K562 (cell line): ENCODE results near the gene DGAT2. TPM values are rescaled to one million over a fixed set of nuclear protein-coding genes. Genes with fewer than 3 reads are reported as not detected.

Experiments used
- BCOR ChIP-seq: fragments of 450-650 bp; IDR thresholded peaks from 2 replicates; pipeline ENCODE4 v1.6.1; 2016
- CBX2 ChIP-seq: fragments of 200-600 bp; sonication (generic); IDR thresholded peaks from one replicate; pipeline ENCODE4 v1.6.1; 2012; ENCODE audit warnings: mild to moderate bottlenecking, low read length, inconsistent platforms; ENCODE audit not compliant: insufficient read depth, poor library complexity, severe bottlenecking
- CHAMP1 ChIP-seq: fragments of 450-650 bp; IDR thresholded peaks from 2 replicates; pipeline ENCODE4 v1.6.1; 2016; ENCODE audit warnings: mild to moderate bottlenecking
- CTBP1 ChIP-seq: fragments of 450-650 bp; IDR thresholded peaks from 2 replicates; pipeline ENCODE4 v1.6.1; 2016; ENCODE audit warnings: borderline replicate concordance
- DACH1 ChIP-seq: fragments of 450-650 bp; IDR thresholded peaks from 2 replicates; pipeline ENCODE4 v1.6.1; 2018; ENCODE audit not compliant: partially characterized antibody
- FOXA3 ChIP-seq, 2 experiments: fragments of 450-650 bp in 1 of 2; sonication (generic) in 1 of 2; formaldehyde crosslinking; IDR thresholded peaks in 1 of 2; conservative IDR thresholded peaks in 1 of 2; 2 replicates each; pipeline versions ENCODE4 v1.4.0 to v1.8.0; 2020 to 2022; ENCODE audit warnings: mild to moderate bottlenecking in 2 of 2, missing genetic modification reagents in 1 of 2
- GTF3C2 ChIP-seq: IDR thresholded peaks from 3 replicates; pipeline ENCODE4 v1.6.1; 2011; ENCODE audit warnings: borderline replicate concordance, mild to moderate bottlenecking, moderate library complexity; ENCODE audit not compliant: insufficient read length; ENCODE audit errors: extremely low read depth
- L3MBTL2 ChIP-seq: fragments of 450-650 bp; IDR thresholded peaks from 2 replicates; pipeline ENCODE4 v1.6.1; 2016; ENCODE audit warnings: mild to moderate bottlenecking, moderate library complexity
- MCM2 ChIP-seq: fragments of 450-650 bp; IDR thresholded peaks from 2 replicates; pipeline ENCODE4 v1.6.1; 2017; ENCODE audit warnings: low read depth, mild to moderate bottlenecking
- MED1 ChIP-seq: sonication (generic); formaldehyde crosslinking; IDR thresholded peaks from 2 replicates; pipeline ENCODE4 v1.8.1; 2023; ENCODE audit warnings: missing genetic modification reagents, borderline replicate concordance
- NFE2 ChIP-seq: IDR thresholded peaks from 2 replicates; pipeline ENCODE4 v1.6.1; 2014; ENCODE audit warnings: antibody characterized with exemption, low read depth
- NFXL1 ChIP-seq: fragments of 450-650 bp; formaldehyde crosslinking; IDR thresholded peaks from 2 replicates; pipeline ENCODE4 v1.4.0; 2021; ENCODE audit warnings: mild to moderate bottlenecking
- SMAD1 ChIP-seq: fragments of 150-350 bp; IDR thresholded peaks from 2 replicates; pipeline ENCODE4 v1.6.1; 2014; ENCODE audit warnings: low read length, low read depth; ENCODE audit not compliant: partially characterized antibody
- SMARCA5 ChIP-seq: fragments of 450-650 bp; IDR thresholded peaks from 2 replicates; pipeline ENCODE4 v1.6.1; 2016
- TEAD1 ChIP-seq, 2 experiments: fragments of 450-650 bp in 1 of 2; sonication (generic) in 1 of 2; formaldehyde crosslinking; IDR thresholded peaks; 2 replicates each; pipeline versions ENCODE4 v1.4.0 to v1.8.0; 2020 to 2022; ENCODE audit warnings: mild to moderate bottlenecking in 2 of 2, missing genetic modification reagents in 1 of 2
- XRCC5 ChIP-seq: fragments of 200-400 bp; formaldehyde crosslinking; IDR thresholded peaks from 2 replicates; pipeline ENCODE4 v1.6.1; 2017; ENCODE audit warnings: low read depth, mild to moderate bottlenecking, low read length
- ZC3H11A ChIP-seq: IDR thresholded peaks from 2 replicates; pipeline ENCODE4 v1.6.1; 2012; ENCODE audit warnings: low read depth, low read length, improper control_type of control experiment
- ZKSCAN3 ChIP-seq: fragments of 250-450 bp; sonication (Bioruptor Pico); IDR thresholded peaks from 2 replicates; pipeline ENCODE4 v1.4.0; 2020
- ZKSCAN8 ChIP-seq: fragments of 200-800 bp; sonication (Bioruptor generic); IDR thresholded peaks from 2 replicates; pipeline ENCODE4 v1.6.1; 2016; ENCODE audit warnings: missing genetic modification characterization, missing compliant biosample characterization
- ZNF23 ChIP-seq: fragments of 250-450 bp; sonication (Bioruptor Pico); IDR thresholded peaks from 2 replicates; pipeline ENCODE4 v1.4.0; 2020; ENCODE audit warnings: mild to moderate bottlenecking
- polyA plus RNA-seq, 8 experiments: library from polyadenylated mRNA; depleted of rRNA in 4 of 8; stranded (reverse) in 5 of 8; unstranded in 3 of 8; fragments of >200 nt; fragmentation: Nextera tagmentation in 2 of 8; fragmentation: Illumina TruSeq in 1 of 8; extraction: Ambion mirVana in 2 of 8; extraction: Trizol in 1 of 8; gene quantifications; 2 replicates each; pipeline versions ENCODE4 v1.2.1 to v1.2.3, GENCODE V29; 2011 to 2014; ENCODE audit warnings: inconsistent platforms in 1 of 8, missing spikeins in 1 of 8
- total RNA-seq, 7 experiments: library from RNA; depleted of rRNA in 6 of 7; stranded (reverse); fragments of >200 nt in 6 of 7; fragmentation: Illumina TruSeq in 2 of 7; extraction: Trizol in 2 of 7; gene quantifications; 2 replicates each; pipeline versions ENCODE4 v1.2.1 to v1.2.3, GENCODE V29; 2011 to 2021; ENCODE audit warnings: low replicate concordance in 1 of 7
- TF ChIP-seq, protein P1 (sequence below): fragments of 450-650 bp; IDR thresholded peaks from 2 replicates; pipeline ENCODE4 v1.7.1; 2018; ENCODE audit warnings: mild to moderate bottlenecking, low read depth; ENCODE audit not compliant: partially characterized antibody

Gene DGAT2
- total and polyA plus RNA-seq, 9 of the 15 experiments (the other 6 are each of a cell fraction or from before 2014, with no cell fraction given), result 0.68 to 2.8 (median 1.8) TPM

- TF ChIP-seq MED1 (no peak), FOXA3 (CRISPR knock-in tag; conservative IDR thresholded peaks at IDR 0.05 in 1 of 2, IDR thresholded peaks at IDR 0.05 in 1 of 2) (peak in 1 of 2 experiments; percentile 64; a peak in 1 of 4 replicates), GTF3C2 (peak; percentile 47), DACH1 (no peak), BCOR (peak; percentile 86), ZNF23 (CRISPR knock-in tag) (no peak), L3MBTL2 (no peak), ZKSCAN3 (CRISPR knock-in tag) (no peak), XRCC5 (no peak), TEAD1 (CRISPR knock-in tag; IDR thresholded peaks at IDR 0.05) (no peak), NFE2 (peak; percentile 86), CBX2 (no peak), CTBP1 (peak; percentile 61), NFXL1 (CRISPR knock-in tag) (no peak), SMARCA5 (peak; percentile 96), ZKSCAN8 (CRISPR knock-in tag) (no peak), CHAMP1 (no peak), MCM2 (no peak), SMAD1 (no peak), ZC3H11A (no peak)
- TF ChIP-seq, protein P1, sequence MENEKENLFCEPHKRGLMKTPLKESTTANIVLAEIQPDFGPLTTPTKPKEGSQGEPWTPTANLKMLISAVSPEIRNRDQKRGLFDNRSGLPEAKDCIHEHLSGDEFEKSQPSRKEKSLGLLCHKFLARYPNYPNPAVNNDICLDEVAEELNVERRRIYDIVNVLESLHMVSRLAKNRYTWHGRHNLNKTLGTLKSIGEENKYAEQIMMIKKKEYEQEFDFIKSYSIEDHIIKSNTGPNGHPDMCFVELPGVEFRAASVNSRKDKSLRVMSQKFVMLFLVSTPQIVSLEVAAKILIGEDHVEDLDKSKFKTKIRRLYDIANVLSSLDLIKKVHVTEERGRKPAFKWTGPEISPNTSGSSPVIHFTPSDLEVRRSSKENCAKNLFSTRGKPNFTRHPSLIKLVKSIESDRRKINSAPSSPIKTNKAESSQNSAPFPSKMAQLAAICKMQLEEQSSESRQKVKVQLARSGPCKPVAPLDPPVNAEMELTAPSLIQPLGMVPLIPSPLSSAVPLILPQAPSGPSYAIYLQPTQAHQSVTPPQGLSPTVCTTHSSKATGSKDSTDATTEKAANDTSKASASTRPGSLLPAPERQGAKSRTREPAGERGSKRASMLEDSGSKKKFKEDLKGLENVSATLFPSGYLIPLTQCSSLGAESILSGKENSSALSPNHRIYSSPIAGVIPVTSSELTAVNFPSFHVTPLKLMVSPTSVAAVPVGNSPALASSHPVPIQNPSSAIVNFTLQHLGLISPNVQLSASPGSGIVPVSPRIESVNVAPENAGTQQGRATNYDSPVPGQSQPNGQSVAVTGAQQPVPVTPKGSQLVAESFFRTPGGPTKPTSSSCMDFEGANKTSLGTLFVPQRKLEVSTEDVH, result no peak
Observed at GRCh38 chr11:75773595-75774353, 5.2 kb downstream of the DGAT2 start (continued).
